HG02798 (cell line): ENCODE measurements around the gene S100A10.

ENCODE experiments used
- ATAC-seq: cut with Tn5 transposase; IDR thresholded peaks from one replicate; pipeline ENCODE4 v1.9.1; 2021; ENCODE audit warnings: mild to moderate bottlenecking; ENCODE audit not compliant: unreplicated experiment, poor library complexity

The S100A10 gene

GRCh38 chr1:151968058-151968457 is 25.6 kb downstream of the S100A10 start:
- no peak for ATAC-seq

GRCh38 chr1:151967091-151967490 is 26.6 kb downstream of the S100A10 start:
- ATAC-seq: no peak

- no peak for ATAC-seq
These were observed 27.6 kb downstream of the S100A10 start for GRCh38 chr1:151966061-151966460.

- no peak for ATAC-seq
These were observed 29.1 kb downstream of the S100A10 start for GRCh38 chr1:151964510-151964909.

- ATAC-seq: no peak
These were observed 30.4 kb downstream of the S100A10 start for GRCh38 chr1:151963288-151963687.

DNA sequence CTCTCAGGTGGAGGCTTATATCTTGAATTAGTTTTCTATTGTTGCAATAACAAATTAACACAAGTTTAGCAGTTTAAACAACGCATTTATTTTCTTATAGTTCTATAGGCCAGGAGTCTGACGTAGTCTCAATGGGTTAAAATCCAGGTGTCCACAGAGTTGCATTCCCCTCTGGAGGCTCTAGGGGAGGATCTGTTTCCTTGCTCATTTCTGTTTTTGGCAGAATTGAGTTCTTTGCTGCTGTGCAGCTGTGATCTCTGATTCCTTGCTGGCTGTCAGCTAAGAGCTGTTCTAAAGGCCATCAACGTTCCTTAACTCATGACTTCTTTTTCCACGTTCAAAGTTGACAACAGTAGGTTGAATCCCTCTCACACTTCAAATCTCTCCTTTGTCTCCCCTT is 31.8 kb downstream of the S100A10 start:
- no peak for ATAC-seq

DNA sequence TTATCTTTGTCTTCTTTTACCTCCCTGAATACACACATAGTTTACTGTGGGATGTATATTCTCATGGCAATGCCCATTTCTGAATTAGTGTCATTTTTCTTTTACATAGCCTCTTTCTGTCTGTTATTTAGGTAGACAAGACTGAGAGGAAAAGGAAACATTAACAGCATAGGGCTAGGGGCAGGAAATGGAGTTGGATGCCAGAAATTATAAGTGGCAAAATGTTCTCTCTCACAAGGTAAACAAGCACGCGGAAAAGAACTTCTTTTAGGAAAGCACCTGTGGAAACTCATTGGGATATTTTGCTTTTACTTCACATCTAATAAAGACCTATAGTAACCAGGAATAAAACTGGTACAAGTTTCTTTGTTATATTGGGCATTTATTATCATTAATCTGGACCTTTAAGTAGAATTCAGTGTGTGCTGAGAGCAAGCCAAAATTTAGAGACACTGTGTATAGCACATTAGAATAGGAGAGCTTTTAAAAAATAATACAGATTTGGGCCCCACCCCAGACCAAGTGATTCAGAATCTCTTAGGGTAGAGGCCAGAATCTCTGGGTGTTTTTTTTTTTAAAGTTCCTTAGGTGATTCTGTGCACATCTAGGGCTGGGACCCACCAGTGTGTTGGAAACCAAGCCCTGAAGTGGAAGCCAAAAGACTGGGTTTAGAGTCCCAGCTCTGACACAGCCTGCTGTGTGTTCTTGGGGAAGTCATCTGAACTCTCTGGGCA is 32.7 kb downstream of the S100A10 start:
- ATAC-seq: no peak

GRCh38 chr1:151958959-151959358 is 34.7 kb downstream of the S100A10 start:
- no peak for ATAC-seq

- no peak for ATAC-seq
These were observed 36.6 kb downstream of the S100A10 start for GRCh38 chr1:151956957-151957497.

DNA sequence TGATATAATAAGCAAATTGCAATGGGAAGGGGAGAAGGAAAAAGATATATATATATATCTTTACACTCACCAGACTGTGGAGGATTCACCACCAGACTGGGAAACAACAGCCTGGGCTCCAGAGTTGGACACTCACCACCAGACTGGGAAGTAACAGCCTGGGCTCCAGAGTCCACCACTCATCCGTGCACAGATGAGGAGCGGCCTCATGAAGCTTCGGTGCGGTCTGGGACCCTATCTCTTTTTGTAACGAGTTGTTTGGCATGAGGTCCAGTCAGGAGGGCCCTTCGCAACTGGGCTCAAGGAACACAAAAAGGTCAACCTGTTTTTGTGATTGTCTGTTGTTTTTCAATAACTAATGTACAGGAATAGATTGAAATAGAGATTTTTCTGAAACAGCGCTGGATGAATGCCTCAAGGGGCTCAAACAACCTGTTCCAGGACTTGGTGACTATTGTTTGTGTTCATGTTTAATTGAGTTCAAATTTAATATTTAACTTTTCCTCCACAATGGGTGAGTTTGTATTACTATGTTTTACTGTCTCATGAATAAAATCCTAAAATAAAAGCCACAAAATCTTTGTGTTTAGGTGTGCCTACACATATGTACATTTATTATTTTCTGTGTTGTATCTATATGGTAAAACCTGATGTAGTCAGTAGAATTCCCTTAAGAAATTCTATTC is 40.1 kb downstream of the S100A10 start:
- no peak for ATAC-seq

- no peak for ATAC-seq
These were observed 40.8 kb downstream of the S100A10 start for GRCh38 chr1:151952811-151953210.

- ATAC-seq: no peak
These were observed 44.1 kb downstream of the S100A10 start for GRCh38 chr1:151949371-151950193.

GRCh38 chr1:151948506-151948905 is 45.2 kb downstream of the S100A10 start:
- ATAC-seq: no peak

GRCh38 chr1:151947140-151947539 is 46.5 kb downstream of the S100A10 start:
- no peak for ATAC-seq

GRCh38 chr1:151945725-151946722 is 47.6 kb downstream of the S100A10 start:
- ATAC-seq: no peak

GRCh38 chr1:151944857-151945575 is 48.6 kb downstream of the S100A10 start:
- ATAC-seq: no peak

GRCh38 chr1:151944126-151944856 is 49.4 kb downstream of the S100A10 start:
- ATAC-seq: no peak

DNA sequence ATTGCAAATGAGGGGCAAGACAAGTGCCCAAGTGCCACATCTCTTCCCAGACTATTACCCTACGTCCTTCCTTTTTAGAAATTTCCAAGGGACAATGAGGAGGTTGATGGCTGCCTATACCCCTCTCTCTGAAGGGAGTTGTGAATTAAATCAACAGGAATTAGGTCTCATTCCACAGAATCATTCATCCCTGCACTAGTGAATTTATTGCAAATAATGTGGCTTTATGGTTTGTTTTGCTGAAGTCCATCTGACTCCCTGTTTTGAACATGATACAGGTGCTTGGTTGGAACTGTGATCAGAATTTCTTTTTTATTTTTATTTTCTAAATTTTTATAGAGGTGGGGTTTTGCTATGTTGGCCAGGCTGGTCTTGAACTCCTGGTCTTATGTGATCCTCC is 50.1 kb downstream of the S100A10 start:
- ATAC-seq: no peak
